Renal pelvis (tissue), 4 donors: ENCODE measurements around the gene SYT13. TPM values are rescaled to one million over a fixed set of nuclear protein-coding genes. Genes with fewer than 3 reads are reported as not detected.
"Not testable (repeated sequence)": the region's sequence is repeated elsewhere in the genome, so short reads cannot be mapped to it uniquely, and the experiment has no call there.

Source experiments
- DNase-seq: peaks from one replicate; pipeline ENCODE4 v3.0.0-alpha.2; 2013
- polyA plus RNA-seq, 3 donors: library from polyadenylated mRNA; unstranded; fragments of 120-200 nt; gene quantifications; one replicate each; pipeline ENCODE4 v1.2.1, GENCODE V29; 2013; ENCODE audit not compliant: insufficient read length in 3 of 3

Gene SYT13
- polyA plus RNA-seq, 3 donors = 10.5 to 13.3 (median 11.5) TPM

DNA sequence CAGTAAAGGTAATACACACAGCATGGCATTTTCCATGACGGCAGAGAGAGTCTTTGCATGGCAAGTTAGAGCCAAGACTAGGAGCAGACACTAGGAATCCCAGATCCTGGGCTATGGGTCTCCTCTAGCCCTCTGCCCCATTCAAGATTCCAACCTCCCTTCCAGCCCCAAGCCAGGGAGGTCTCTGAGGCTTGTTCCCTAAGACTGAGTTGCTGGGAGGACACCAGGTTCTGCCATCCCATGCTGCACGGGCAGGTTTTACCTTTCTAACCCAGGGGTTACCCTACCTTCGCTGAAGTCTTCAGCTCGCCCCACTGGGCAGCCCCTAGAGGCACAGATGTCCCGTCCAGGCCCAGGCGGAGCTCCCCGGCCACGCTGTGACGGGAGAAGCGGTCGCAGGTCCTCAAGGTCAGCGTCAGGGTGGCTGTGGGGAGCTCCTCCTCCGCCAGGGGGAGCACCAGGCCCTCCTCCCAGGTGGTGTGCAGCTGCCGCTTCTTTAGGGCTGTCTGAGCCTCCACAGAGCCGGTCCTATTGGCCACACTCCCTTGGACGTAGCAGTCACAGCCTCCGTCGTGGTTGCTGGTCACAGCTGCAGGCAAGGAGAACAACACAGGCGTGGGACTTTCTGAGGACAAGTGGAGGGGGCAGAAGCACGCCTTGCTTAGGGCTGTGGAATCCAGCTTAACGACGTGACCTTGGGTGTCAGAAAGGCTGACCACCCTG, 33.8 kb downstream of the SYT13 start:
- DNase-seq = no peak

DNA sequence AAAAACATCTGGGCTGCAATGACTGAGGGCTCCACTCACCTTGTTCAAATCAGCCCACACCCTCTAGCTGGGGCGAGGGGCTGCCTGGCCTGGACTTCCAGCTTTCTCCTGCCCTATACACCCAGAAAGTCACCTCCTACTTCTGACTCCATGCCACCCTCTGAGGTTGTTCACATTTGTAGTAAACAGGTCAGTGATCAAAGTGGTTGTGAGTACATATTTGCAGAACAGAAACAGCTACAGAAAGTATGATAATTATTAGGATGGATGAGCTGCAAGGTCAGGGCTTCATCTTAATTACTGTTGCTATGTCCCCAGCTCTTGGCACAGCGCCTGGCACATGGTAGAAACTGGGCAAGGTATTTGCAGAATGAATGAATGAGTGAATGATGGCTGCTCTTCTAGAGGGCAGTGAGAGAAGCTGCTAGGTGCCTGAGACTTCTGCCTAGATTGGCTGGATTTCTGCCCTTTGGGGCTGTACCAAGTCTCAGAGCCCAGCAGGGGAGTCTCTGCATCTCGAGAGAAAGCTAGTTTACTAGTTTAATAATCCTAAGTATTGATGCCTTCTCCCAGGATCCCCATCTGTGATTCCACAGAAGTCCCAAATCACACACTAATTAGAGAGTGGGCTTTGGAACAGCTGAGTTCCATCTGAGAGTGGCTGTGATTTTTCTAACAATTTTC, 36.0 kb downstream of the SYT13 start:
- DNase-seq = peak; percentile 49

DNA sequence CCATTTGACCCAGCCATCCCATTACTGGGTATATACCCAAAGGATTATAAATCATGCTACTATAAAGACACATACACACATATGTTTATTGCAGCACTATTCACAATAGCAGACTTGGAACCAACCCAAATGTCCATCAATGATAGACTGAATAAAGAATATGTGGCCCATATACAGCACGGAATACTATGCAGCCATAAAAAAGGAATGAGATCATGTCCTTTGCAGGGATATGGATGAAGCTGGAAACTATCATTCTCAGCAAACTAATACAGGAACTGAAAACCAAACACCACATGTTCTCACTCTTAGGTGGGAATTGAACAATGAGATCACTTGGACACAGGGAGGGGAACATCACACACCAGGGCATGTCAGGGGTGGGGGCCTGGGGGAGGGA, 36.8 kb downstream of the SYT13 start:
- DNase-seq = not testable (repeated sequence)

DNA sequence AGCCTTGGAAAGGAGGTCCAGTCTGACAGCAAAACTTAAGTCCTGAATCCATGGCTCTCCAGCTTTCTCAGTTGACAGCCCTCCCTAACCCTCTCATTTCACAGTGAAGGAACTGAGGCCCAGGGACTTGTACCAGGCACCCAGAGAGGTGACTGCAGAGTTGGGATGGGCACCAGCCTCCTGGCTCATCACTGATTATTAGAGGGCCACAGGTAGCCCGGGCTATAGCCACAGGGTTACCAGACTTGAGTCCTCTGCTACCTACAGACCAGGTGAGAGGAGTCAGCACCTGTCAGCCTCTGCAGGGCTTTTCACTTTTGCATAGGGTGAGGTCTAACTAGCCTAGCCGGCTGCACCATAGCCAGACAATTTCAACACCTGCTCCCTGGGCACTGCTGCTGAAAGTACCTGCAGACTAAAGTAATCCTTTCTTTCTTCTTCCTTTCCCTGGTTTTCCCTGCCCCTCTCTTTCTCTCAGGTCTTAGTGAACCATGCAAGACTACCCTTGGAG, 37.6 kb downstream of the SYT13 start:
- DNase-seq = no peak

DNA sequence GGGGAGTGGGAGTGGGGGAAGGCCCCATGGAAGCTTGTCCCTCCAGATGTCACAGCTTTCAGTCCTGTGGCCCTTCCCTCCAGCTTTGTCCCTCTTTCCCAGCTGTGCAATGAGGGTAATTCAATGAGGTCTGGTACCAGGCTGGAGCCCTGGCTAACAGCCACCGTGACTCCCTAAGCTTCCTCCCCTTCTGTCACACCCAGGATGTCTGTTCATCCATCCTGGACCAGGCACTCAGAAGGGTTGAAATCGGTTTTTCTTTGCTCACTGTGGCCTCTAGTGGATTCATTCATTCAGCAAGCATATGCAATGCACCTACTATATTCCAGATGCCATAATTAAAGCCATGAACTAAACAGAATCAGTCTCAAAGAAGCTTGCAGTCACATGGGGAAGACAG, 38.7 kb downstream of the SYT13 start:
- no peak for DNase-seq

DNA sequence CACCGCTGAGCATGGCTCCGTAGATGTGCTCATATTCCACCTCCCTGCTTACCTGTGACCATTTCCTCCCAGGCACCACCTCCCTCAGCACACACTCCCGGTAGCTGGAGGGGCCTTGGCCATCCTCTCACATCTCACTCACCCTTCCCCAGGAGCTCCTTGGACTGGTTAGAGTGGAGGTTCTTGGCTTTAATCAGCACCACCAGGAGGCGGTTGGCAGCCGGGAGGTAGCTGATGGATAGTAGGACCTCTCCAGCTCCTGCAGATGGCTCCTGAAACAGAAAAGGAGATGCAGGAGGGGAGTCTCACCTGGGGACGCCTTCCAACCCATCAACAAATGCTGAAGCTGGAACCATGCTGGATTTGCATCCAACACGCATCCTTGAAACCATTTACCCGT, 39.9 kb downstream of the SYT13 start:
- DNase-seq = no peak

DNA sequence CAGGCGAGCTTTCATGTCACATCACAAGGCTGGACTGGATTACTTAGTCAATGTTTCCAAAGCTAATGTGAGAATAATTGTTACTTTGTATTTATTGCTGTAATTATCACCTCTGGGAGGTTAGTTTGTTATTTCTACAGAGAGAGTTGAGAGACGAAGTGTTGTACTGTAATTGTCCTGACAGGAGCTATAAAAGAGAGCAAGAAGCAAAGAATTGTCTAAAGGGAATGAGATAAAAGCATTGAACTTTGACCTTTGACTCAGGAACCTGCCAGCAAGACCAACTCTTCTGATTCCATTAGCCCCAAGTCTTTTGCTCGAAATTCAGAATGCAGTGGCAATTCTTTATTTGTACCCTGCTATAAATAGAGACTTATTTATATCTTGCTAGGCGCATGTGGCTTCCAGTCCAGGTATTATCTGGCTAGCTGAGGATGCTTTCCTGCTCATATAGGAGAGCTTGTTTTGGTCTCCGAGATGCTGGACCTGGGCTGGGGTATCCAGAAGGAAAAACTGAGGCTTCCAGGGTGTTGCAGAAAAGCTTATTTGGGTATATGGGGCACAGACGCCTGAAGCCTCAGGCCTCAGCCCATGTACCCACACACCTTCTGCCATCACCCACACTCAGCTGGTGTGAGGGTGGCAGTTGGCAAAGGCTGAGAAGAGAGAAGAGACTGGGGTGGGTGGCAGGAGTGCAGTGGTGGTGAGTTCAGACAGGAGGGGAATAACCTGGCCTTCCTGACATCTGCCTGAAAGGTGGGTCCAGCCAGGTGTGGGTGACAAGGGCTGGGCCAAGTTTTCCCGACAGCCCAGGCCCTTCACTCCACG, 40.7 kb downstream of the SYT13 start:
- no peak for DNase-seq

DNA sequence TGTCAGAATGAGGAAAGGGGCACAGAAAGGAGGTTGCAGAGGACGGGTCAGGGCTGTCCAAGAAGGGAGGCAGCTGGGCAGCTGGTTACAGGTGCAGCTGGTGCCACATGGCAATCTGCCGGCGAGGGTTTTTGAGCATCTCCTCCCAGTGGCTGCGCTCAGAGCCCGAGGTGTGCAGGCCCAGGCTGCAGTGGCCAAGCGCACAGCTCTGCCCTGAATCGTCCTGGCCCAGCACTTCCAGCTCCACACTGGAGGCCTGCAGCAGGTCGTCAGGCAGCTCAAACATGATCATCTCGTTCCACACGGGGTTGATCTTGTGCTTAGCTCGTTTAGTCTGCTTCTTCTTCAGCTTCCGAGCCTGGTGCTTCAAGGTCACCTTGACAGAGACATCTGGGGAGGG, 42.2 kb downstream of the SYT13 start:
- no peak for DNase-seq

DNA sequence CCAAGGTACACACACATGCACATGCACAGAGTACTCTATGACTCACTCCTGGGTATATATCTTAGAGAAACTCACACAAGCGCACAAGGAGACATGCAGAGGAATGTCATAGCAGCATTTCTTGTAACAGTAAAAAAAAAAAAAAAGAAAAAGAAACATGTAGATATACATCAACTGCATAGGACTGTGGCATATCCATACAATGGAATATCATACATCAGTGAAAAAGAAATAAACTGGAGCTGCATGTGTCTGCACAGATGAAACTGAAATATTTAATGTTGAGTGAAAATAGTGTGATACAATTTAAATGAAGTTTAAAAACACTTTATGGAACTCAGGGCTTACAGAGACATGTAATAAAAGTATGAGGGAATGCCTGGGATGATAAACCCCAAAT, 46.4 kb downstream of the SYT13 start:
- no peak for DNase-seq

DNA sequence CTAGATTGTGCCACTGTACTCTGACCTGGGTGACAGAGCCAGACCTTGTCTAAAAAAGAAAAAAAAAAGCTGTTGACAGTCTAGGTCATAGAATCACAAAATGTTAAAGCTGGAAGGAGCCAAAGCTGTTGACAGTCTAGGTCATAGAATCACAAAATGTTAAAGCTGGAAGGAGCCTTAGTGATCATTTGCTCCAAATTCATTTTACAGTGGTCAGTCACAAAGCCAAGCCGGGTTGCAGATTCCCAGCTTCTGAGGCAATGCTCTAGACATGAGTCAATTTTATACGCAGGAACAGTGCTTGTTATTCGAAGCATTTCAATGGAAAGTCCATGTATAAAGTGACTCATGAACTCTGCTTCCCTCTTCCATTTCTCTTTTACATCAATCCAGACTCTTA, 47.4 kb downstream of the SYT13 start:
- DNase-seq = no peak

DNA sequence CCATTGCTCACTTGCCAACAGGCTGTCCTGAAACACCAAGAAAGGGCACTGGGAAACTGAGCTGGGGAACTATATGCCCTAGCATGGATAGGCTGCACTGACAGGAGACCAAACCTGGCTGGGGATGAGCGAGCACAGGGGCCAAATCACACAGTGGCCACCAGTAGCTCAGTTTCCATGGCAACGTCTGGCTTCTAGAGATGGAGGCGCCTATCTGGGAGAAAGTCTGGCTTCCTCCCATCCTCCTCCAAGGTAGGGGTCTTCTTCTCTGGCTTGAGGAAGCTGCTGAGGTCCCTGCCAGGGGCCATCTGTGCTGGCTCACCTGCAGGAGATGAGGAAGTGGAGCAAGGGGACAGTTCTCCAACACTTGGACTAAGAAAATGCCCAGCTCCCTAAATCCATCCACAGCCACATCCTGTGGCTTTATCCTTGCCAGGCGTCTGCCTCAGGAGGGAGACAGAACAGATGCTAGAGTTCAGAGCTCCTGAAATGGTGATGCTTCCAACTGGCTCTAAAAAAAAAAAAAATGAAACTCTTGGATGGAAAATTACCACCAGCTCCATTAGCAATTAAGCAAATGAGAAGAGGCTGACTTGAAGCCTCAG, 48.3 kb downstream of the SYT13 start:
- no peak for DNase-seq

DNA sequence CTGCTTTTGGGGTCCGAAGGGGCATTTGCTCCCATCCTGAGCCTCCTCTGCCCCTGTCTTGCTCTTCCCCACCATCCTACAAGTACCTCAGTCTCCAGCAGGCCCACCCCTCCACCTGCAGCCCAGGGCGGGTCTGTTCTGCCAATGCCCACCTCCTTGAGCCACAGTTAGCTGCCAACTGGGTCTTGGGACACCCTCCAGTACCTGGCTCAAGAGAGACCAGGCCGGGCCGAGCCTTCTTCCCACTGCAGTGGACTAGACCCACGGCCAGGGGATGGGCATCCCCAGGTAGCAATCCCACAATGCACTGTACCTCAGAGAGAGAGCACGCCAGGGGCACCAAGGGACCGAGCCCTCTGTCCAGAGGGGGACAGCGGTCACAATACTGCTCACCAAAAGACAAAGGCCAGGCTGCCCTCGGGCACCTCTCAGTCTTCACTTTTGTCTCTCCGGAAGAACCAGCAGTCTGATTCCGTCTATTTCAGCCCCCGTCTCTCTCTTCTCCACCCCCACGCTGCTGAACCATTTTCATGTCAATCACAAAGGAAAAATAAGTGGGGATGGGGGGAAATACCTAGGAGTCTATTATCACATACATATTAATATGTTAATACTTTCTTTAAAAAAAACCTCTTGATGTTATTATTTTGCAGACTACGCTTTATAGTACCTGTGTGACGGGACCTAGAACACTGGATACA, 51.7 kb downstream of the SYT13 start:
- no peak for DNase-seq

DNA sequence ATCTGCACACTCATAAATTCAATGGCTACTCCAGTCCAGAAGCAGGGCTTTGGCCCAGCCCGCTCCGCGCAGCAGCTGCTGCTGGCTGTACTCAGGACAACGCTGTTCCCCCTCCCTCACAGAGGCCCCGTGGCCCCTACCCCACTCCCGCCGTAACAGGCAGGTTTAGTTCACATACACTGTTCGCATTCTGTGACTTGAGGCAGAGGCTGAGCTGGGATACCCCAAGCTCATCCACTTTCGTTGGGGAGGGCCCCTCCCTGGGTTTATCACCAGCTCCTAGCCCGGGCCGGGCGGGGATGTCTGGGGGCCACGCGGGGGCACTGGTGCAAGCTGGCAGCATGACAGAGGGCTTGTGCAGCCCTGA, 52.4 kb downstream of the SYT13 start:
- no peak for DNase-seq

DNA sequence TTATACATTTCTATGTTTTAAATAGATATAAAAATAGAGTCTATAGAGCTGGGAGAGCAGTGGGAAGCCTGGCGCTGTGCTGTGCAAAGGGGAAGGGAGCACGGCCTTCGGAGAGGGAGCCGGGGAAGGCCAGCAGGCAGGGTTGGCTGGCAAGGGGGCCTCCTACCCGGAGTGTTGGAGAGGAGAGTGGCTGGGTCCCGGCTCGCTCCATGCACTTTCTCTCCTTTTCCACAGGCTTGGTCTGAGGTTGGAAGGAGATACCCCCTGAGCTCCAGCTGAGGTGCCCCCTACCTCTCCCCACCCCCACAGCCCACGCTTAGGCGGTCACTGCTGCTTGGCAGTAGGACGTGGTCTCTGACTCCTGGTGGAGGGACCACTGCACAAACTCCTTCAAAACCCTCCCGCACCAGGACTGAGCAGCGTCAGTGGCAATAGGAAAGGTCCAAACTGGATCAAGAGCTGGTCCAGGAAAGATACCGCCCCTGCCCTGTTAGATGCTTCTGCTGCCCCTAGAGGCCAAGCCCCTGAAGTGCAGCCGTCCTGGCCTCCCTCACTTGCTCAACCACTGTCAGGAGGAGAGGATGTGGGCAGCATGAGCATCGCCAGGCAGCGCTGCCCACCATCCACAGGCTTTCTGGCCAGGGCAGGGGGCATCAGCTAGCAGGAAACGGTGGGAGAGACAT, 52.9 kb downstream of the SYT13 start:
- DNase-seq = peak; percentile 37

DNA sequence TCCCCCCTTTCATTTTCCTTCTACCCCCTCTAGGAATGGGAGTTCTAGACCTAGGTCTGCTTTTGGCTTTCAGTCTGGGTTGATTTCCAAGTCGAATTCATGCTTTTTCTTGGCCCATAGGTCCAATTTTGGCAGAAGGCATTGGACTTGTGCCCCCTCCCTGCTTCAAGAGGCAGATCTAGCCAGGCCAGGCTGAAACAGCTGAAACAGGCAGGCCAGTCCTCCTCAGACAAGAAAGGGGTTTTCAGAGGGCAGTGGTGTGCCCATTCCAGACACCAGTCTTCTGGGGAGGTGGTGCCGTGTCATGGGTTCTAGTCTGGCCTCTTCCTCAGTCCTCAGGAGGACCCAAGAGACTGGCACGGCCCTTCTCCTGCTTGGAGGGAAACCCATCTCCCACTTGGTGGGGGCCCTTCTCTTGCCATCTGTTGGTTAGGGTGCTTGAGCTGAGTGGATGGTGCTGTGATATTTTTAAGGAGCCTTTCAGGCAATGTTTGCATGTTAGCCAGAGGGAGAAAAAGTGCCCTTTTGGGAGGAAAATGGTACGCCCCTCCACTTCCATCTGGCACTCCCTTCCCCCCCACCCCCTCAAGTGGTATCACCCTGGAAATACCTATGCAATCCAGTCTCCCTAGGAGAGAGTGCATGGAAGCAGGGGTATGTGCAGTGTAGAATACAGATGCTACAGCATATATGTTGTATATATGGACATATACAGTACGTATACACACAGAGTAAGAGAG, 53.6 kb downstream of the SYT13 start:
- no peak for DNase-seq

DNA sequence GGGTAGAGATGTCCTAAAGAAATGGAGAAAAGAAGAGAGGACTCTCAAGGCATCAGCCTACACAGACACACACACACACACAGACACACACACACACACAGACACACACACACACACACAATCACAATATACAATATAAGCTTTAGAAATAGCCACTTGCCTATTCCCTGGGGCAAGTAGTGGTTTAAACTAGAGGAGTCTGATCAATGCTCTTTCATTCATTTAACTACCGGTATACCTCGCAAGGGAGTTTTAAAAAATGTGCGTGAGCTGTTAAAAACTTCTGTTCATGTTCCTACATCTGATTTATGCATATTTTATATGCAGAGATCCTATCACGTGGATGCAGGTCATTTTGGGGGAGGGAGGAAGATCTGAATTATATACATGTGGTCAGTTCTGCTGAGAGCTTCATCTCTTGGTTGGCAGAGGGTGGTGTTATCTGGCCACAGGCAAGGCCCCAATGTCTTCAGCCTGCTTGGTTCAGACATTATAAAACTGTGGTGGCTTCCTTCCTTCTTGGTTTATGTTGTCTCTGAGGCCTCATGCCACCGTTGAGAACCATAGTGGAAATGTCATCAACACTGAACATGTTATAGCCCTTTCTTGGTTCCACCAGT, 56.6 kb downstream of the SYT13 start:
- no peak for DNase-seq

DNA sequence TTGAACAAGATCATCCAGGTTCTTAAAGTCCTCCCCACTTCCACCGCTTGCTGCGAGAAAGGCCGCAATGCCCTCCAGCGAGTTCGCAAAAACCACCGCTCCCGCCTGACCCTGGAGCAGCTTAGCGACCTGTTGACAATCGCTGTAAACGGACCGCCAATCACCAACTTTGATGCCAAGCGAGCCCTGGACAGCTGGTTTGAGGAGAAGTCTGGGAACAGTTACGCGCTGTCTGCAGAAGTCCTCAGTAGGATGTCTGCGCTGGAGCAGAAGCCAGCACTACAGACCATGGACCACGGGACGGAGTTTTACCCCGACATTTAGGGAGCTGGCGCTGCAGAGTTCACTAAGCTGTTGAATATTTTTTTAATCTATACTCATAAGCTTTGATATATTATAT, 58.3 kb downstream of the SYT13 start:
- no peak for DNase-seq

DNA sequence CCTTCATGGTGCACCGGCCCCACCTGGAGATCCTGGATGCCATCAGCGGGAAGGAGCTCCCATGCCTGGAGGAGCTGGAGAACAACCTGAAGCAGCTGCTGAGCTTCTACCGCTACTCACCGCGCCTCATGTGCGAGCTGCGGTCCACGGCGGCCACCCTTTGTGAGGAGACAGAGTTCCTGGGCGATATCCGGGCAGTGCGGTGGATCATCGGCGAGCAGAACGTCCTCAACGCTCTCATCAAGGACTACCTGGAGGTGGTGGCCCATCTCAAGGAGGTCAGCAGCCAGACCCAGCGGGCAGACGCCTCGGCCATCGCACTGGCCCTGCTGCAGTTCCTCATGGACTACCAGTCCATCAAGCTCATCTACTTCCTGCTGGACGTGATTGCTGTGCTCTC, 59.2 kb downstream of the SYT13 start:
- no peak for DNase-seq

DNA sequence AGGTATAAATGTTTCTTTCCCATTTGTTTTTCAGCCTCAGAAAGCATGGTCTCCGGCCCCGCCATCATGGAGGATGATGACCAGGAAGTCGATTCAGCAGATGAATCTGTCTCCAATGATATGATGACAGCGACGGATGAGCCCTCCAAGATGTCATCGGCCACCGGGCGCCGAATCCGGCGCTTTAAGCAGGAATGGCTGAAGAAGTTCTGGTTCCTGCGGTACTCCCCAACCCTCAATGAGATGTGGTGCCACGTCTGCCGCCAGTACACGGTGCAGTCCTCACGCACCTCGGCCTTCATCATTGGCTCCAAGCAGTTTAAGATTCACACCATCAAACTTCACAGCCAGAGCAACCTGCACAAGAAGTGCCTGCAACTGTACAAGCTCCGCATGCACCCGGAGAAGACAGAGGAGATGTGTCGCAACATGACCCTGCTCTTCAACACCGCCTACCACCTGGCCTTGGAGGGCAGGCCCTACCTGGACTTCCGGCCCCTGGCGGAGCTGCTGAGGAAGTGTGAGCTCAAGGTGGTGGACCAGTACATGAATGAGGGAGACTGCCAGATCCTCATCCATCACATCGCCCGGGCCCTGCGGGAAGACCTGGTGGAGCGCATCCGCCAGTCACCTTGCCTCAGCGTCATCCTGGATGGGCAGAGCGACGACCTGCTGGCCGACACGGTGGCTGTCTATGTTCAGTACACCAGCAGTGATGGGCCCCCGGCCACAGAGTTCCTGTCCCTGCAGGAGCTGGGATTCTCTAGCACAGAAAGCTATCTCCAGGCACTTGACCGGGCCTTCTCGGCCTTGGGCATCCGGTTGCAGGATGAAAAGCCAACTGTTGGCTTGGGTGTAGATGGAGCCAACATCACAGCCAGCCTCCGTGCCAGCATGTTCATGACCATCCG, 59.9 kb downstream of the SYT13 start:
- no peak for DNase-seq
